ENCODE results near the gene ABCC4.

DNA sequence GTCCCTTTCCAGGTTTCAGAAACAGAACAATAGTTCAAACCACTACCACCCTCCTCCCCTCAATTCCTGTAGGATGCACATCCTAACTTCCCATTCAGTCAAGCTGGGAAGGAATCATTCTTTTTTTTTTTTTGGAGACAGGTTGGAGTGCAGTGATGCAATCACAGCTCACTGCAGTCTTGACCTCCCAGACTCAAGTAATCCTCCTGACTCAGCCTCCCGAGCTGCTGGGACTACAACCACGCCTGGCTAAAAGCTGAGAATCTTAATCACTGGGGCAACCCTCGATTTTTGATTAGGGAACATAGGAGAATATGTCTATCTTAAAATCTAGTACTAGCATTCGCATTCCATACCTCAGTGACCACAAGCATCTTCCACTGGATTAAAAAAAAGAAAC is 146.2 kb downstream of the ABCC4 start:
- TF ChIP-seq, protein P1, sequence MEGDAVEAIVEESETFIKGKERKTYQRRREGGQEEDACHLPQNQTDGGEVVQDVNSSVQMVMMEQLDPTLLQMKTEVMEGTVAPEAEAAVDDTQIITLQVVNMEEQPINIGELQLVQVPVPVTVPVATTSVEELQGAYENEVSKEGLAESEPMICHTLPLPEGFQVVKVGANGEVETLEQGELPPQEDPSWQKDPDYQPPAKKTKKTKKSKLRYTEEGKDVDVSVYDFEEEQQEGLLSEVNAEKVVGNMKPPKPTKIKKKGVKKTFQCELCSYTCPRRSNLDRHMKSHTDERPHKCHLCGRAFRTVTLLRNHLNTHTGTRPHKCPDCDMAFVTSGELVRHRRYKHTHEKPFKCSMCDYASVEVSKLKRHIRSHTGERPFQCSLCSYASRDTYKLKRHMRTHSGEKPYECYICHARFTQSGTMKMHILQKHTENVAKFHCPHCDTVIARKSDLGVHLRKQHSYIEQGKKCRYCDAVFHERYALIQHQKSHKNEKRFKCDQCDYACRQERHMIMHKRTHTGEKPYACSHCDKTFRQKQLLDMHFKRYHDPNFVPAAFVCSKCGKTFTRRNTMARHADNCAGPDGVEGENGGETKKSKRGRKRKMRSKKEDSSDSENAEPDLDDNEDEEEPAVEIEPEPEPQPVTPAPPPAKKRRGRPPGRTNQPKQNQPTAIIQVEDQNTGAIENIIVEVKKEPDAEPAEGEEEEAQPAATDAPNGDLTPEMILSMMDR (conservative IDR thresholded peaks at IDR 0.05; ENCODE audit: low read depth, low read length), result no peak
- TF ChIP-seq EZH2 (IDR thresholded peaks at IDR 0.05; ENCODE audit: borderline replicate concordance, low read depth, low read length, poor library complexity, severe bottlenecking), result no peak

All from A673 (cell line).